Measurements from ENCODE around the gene SH2B3. TPM values are rescaled to one million over a fixed set of nuclear protein-coding genes. Genes with fewer than 3 reads are reported as not detected.

SH2B3 gene
- total RNA-seq (35.0 TPM), polyA plus RNA-seq (ENCODE audit: insufficient read depth, low read depth, low replicate concordance) (7.3 TPM)
- long read RNA-seq, donor 1, full-length matches to known transcripts, result 1 of 1 reads
- long read RNA-seq, donor 1, partial matches to known transcripts, result 0 of 1 reads
- long read RNA-seq, donor 1, other reads (novel, unspliced or antisense), result 0 of 1 reads
- long read RNA-seq, donor 2, full-length matches to known transcripts, result 1 of 1 reads
- long read RNA-seq, donor 2, partial matches to known transcripts, result 0 of 1 reads
- long read RNA-seq, donor 2, other reads (novel, unspliced or antisense), result 0 of 1 reads
- long read RNA-seq, donor 3, full-length matches to known transcripts, result 2 of 21 reads
- long read RNA-seq, donor 3, partial matches to known transcripts, result 19 of 21 reads
- long read RNA-seq, donor 3, other reads (novel, unspliced or antisense), result 0 of 21 reads
- long read RNA-seq, donor 4, result 0 reads
- long read RNA-seq, donor 5, result 0 reads
- long read RNA-seq, donor 6, result 0 reads
- long read RNA-seq, donor 7, full-length matches to known transcripts, result 2 of 42 reads
- long read RNA-seq, donor 7, partial matches to known transcripts, result 28 of 42 reads
- long read RNA-seq, donor 7, other reads (novel, unspliced or antisense), result 12 of 42 reads
- long read RNA-seq, donor 8, result 0 reads
- long read RNA-seq, donor 9, full-length matches to known transcripts, result 1 of 1 reads
- long read RNA-seq, donor 9, partial matches to known transcripts, result 0 of 1 reads
- long read RNA-seq, donor 9, other reads (novel, unspliced or antisense), result 0 of 1 reads
- long read RNA-seq, donor 10, full-length matches to known transcripts, result 2 of 2 reads
- long read RNA-seq, donor 10, partial matches to known transcripts, result 0 of 2 reads
- long read RNA-seq, donor 10, other reads (novel, unspliced or antisense), result 0 of 2 reads

DNA sequence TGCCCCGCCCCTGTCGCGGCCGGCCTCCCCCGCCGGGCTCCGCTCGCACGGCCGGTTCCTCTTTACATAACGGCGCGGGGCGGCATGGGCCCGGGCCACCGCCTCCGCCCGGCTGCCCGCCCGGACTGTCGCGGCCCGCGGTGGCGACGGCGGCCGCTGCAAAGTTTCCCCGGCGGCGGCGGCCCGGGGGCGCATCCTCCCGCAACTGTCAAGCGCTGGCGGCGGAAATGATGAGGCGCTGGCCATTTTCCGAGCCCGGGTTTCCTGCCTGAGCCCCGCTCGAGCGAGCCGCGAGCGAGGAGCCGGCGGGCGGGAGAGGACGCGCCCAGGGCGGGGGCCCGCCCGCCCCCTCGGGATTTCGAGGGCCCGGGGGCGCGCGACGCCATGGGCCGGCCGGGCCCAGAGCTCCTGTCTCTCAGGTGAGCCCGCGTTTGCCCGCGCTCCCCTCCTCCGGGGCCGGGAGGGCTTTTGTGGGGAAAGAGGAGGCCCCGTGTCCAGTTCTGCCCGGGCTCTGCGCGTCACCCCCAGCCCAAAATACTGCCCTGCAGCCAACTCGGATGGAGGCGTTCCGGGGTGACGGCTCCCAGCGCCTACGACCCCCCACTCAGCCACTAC, at the start of gene SH2B3:
Gene SH2B3, plus strand, starts transcription at position 65 of the 615 bp plus-strand sequence. CDS start 12,223 bp downstream, outside the sequence.
- no peaks in the 10 kb centered on the region for H3K36me3 ChIP-seq (ENCODE audit: control insufficient read depth in 2 of 3, insufficient read depth in 3 of 3, low read length in 3 of 3)
- TF ChIP-seq, protein P1, sequence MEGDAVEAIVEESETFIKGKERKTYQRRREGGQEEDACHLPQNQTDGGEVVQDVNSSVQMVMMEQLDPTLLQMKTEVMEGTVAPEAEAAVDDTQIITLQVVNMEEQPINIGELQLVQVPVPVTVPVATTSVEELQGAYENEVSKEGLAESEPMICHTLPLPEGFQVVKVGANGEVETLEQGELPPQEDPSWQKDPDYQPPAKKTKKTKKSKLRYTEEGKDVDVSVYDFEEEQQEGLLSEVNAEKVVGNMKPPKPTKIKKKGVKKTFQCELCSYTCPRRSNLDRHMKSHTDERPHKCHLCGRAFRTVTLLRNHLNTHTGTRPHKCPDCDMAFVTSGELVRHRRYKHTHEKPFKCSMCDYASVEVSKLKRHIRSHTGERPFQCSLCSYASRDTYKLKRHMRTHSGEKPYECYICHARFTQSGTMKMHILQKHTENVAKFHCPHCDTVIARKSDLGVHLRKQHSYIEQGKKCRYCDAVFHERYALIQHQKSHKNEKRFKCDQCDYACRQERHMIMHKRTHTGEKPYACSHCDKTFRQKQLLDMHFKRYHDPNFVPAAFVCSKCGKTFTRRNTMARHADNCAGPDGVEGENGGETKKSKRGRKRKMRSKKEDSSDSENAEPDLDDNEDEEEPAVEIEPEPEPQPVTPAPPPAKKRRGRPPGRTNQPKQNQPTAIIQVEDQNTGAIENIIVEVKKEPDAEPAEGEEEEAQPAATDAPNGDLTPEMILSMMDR (IDR thresholded peaks at IDR 0.05; ENCODE audit: borderline replicate concordance, extremely low read depth, insufficient read depth), result no peak
- H3K27ac ChIP-seq (ENCODE audit: low read depth in 2 of 2, low read length in 2 of 2), result peak within 1 kb of the TSS; percentile 89 to 91
- no peaks in the 10 kb centered on the region for H3K9me3 ChIP-seq (ENCODE audit: control insufficient read depth in 2 of 3, insufficient read depth in 1 of 3, low read length in 3 of 3)
- no peak for FAIRE-seq
- no peak for DNase-seq
- H3K9ac ChIP-seq (ENCODE audit: low read length in 3 of 3), result peak within 1 kb of the TSS in 2 of 3 donors; percentile 89 to 95
- H3K4me3 ChIP-seq (ENCODE audit: low read length in 3 of 3), result peak within 1 kb of the TSS; percentile 44 to 76 (median 75)
- peaks cover 0 to 50% (median 7%) of the 10 kb centered on the region in 3 donors for H3K4me1 ChIP-seq (ENCODE audit: control insufficient read depth in 2 of 3, insufficient read depth in 2 of 3, low read depth in 1 of 3, low read length in 3 of 3)
- intact Hi-C loops (cut with DNase I), result no loop called here
- H3K27me3 ChIP-seq (ENCODE audit: control insufficient read depth, insufficient read depth, low read length), result no peaks in the 10 kb centered on the region

GRCh38 chr12:111359231-111359913, 46.4 kb upstream of the SH2B3 start:
- Histone ChIP-seq H3K27me3 (ENCODE audit: control insufficient read depth, insufficient read depth, low read length) (no peaks in the 10 kb centered on the region), H3K9ac (ENCODE audit: low read length in 3 of 3) (no peak overlapping the region), H3K4me3 (ENCODE audit: low read length in 3 of 3) (no peak overlapping the region), H3K9me3 (ENCODE audit: control insufficient read depth in 2 of 3, insufficient read depth in 1 of 3, low read length in 3 of 3) (no peaks in the 10 kb centered on the region), H3K4me1 (ENCODE audit: control insufficient read depth in 2 of 3, insufficient read depth in 2 of 3, low read depth in 1 of 3, low read length in 3 of 3) (peaks cover 0 to 10% (median 0%) of the 10 kb centered on the region in 3 donors), H3K36me3 (ENCODE audit: control insufficient read depth in 2 of 3, insufficient read depth in 3 of 3, low read length in 3 of 3) (no peaks in the 10 kb centered on the region), H3K27ac (ENCODE audit: low read depth in 2 of 2, low read length in 2 of 2) (no peak overlapping the region)
- DNase-seq (no peak), FAIRE-seq (no peak)
- intact Hi-C loops (cut with DNase I), result no loop called here
- TF ChIP-seq, protein P1 (IDR thresholded peaks at IDR 0.05; ENCODE audit: borderline replicate concordance, extremely low read depth, insufficient read depth), result no peak

DNA sequence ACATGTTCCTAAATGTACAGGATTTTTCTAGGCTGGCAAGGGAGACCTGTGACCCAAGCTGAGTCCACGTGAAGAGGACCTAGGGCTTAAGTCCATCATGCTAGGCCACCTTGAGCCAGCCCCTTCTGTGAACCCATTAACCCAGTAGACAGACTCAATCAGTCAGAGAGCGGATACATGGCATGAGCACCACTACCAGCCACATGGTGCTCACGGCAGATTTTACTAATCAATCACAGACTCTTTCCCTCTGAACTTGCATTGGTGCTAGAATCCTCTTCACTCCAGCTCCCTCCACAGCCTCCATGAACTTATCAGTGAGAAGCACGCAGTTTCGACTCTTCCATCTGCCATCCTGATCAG, 45.8 kb upstream of the SH2B3 start:
- Histone ChIP-seq H3K9ac (ENCODE audit: low read length in 3 of 3) (no peak overlapping the region), H3K36me3 (ENCODE audit: control insufficient read depth in 2 of 3, insufficient read depth in 3 of 3, low read length in 3 of 3) (no peaks in the 10 kb centered on the region), H3K27ac (ENCODE audit: low read depth in 2 of 2, low read length in 2 of 2) (no peak overlapping the region), H3K4me1 (ENCODE audit: control insufficient read depth in 2 of 3, insufficient read depth in 2 of 3, low read depth in 1 of 3, low read length in 3 of 3) (peaks cover 0 to 10% (median 0%) of the 10 kb centered on the region in 3 donors), H3K27me3 (ENCODE audit: control insufficient read depth, insufficient read depth, low read length) (no peaks in the 10 kb centered on the region), H3K9me3 (ENCODE audit: control insufficient read depth in 2 of 3, insufficient read depth in 1 of 3, low read length in 3 of 3) (no peaks in the 10 kb centered on the region), H3K4me3 (ENCODE audit: low read length in 3 of 3) (no peak overlapping the region)
- TF ChIP-seq, protein P1 (IDR thresholded peaks at IDR 0.05; ENCODE audit: borderline replicate concordance, extremely low read depth, insufficient read depth), result no peak
- intact Hi-C loops (cut with DNase I), result no loop called here
- DNase-seq, result no peak
- no peak for FAIRE-seq
